HCT116 (cell line): ENCODE measurements around the gene PLK2. TPM values are rescaled to one million over a fixed set of nuclear protein-coding genes. Genes with fewer than 3 reads are reported as not detected.

Source experiments
- ATAC-seq: fragments of 200-7000 bp; cut with Tn5 transposase; 2 replicates; pipeline ENCODE4 v1.9.1; 2020; ENCODE audit warnings: mild to moderate bottlenecking, moderate library complexity
- BruUV-seq: library from RNA; stranded (reverse); fragments of 400-500 nt; replicated peaks from 2 replicates; lab custom pipeline; 2021; lab: Mats Ljungman, UMichigan
- CTCF ChIA-PET: fragments of 300-600 bp; sonication (Branson Sonifier 250); formaldehyde crosslinking; loops from one replicate; lab custom pipeline; 2021; ENCODE audit warnings: antibody characterized with exemption; lab: Charles Lee
- POLR2A ChIA-PET: fragments of 300-600, 350-600 bp; sonication (Branson Sonifier 250); formaldehyde crosslinking; loops from one replicate; lab custom pipeline; 2021; ENCODE audit warnings: antibody characterized with exemption; lab: Charles Lee
- RAD21 ChIA-PET, 2 experiments: fragments of 300-600 bp; sonication (Branson Sonifier 250); formaldehyde crosslinking; loops; one replicate each; lab custom pipeline; 2023; ENCODE audit warnings: low total read pairs in 2 of 2; ENCODE audit not compliant: uncharacterized antibody in 2 of 2, unreplicated experiment in 2 of 2, low non-redundant PET in 1 of 2; lab: Charles Lee
- DNase-seq: peaks from one replicate; pipeline ENCODE4 v3.0.0-alpha.2; 2010; ENCODE audit warnings: low read depth, low spot score
- H2AFZ ChIP-seq: fragments of 200-600 bp; shearing (Covaris generic), sonication (generic); 2 replicates; pipeline ENCODE4 v1.6.1; 2017; ENCODE audit warnings: low read depth, mixed run types, mixed read lengths, antibody characterized with exemption, low read length; ENCODE audit not compliant: poor library complexity, severe bottlenecking
- H3K27ac ChIP-seq: 2 replicates; pipeline ENCODE4 v1.5.1; 2012; ENCODE audit warnings: low read depth, low read length
- H3K27me3 ChIP-seq: fragments of 200-600 bp; sonication (generic); 2 replicates; pipeline ENCODE4 v1.6.1; 2016; ENCODE audit warnings: mixed run types, low read length, mixed read lengths; ENCODE audit not compliant: insufficient read depth
- H3K36me3 ChIP-seq, 2 experiments: fragments of 200-500 bp in 1 of 2; fragments of 200-600 bp in 1 of 2; sonication (Bioruptor generic) in 1 of 2; sonication (generic) in 1 of 2; 2 replicates each; pipeline versions ENCODE4 v1.5.1 to v1.6.1; 2014 to 2016; ENCODE audit warnings: low read length in 2 of 2, inconsistent platforms in 1 of 2, mixed read lengths in 1 of 2, mixed run types in 1 of 2; ENCODE audit not compliant: insufficient read depth in 2 of 2, control insufficient read depth in 1 of 2
- H3K4me1 ChIP-seq, 2 experiments: fragments of 200-600 bp in 1 of 2; sonication (generic) in 1 of 2; 2 replicates each; pipeline versions ENCODE4 v1.5.1 to v1.6.1; 2012 to 2017; ENCODE audit warnings: low read length in 2 of 2, inconsistent platforms in 1 of 2, mild to moderate bottlenecking in 1 of 2, mixed read lengths in 1 of 2, mixed run types in 1 of 2, moderate library complexity in 1 of 2; ENCODE audit not compliant: insufficient read depth in 2 of 2, control insufficient read depth in 1 of 2
- H3K4me2 ChIP-seq: fragments of 200-600 bp; sonication (generic); 2 replicates; pipeline ENCODE4 v1.6.1; 2017; ENCODE audit warnings: mixed run types, low read length, mixed read lengths
- H3K4me3 ChIP-seq, 2 experiments: fragments of 200-600 bp in 1 of 2; sonication (generic) in 1 of 2; replicated peaks in 1 of 2; 2 replicates each; pipeline ENCODE4 v1.5.1; 2011 to 2016; ENCODE audit warnings: low read length in 2 of 2, control low read depth in 1 of 2, low read depth in 1 of 2, mild to moderate bottlenecking in 1 of 2, mixed read lengths in 1 of 2, mixed run types in 1 of 2
- H3K79me2 ChIP-seq: fragments of 200-600 bp; sonication (generic); 2 replicates; pipeline ENCODE4 v1.6.1; 2017; ENCODE audit warnings: mild to moderate bottlenecking, mixed run types, low read length, moderate library complexity, mixed read lengths; ENCODE audit not compliant: insufficient read depth
- H3K9ac ChIP-seq: fragments of 200-600 bp; sonication (generic); 2 replicates; pipeline ENCODE4 v1.6.1; 2016; ENCODE audit warnings: low read length, mixed read lengths
- H3K9me2 ChIP-seq: fragments of 200-600 bp; sonication (generic), shearing (Covaris generic); 2 replicates; pipeline ENCODE4 v1.6.1; 2017; ENCODE audit warnings: mixed run types, mild to moderate bottlenecking, moderate library complexity; ENCODE audit not compliant: insufficient read depth
- H3K9me3 ChIP-seq, 2 experiments: fragments of 200-500 bp in 1 of 2; fragments of 200-600 bp in 1 of 2; sonication (Bioruptor generic) in 1 of 2; sonication (generic) in 1 of 2; 2 replicates each; pipeline ENCODE4 v1.6.1; 2014 to 2017; ENCODE audit warnings: low read length in 2 of 2, mixed read lengths in 2 of 2, inconsistent platforms in 1 of 2, low read depth in 1 of 2, mild to moderate bottlenecking in 1 of 2, mixed run types in 1 of 2, moderate library complexity in 1 of 2; ENCODE audit not compliant: control insufficient read depth in 1 of 2, insufficient read depth in 1 of 2
- H4K20me1 ChIP-seq: fragments of 200-600 bp; sonication (generic), shearing (Covaris generic); 2 replicates; pipeline ENCODE4 v1.6.1; 2017; ENCODE audit warnings: mixed run types, mild to moderate bottlenecking, moderate library complexity; ENCODE audit not compliant: insufficient read depth
- ATF3 ChIP-seq: IDR thresholded peaks from 2 replicates; pipeline ENCODE4 v1.6.1; 2012
- CBX3 ChIP-seq: IDR thresholded peaks from 2 replicates; pipeline ENCODE4 v1.6.1; 2012; ENCODE audit warnings: low read depth
- CEBPB ChIP-seq: IDR thresholded peaks from 2 replicates; pipeline ENCODE4 v1.6.1; 2012; ENCODE audit warnings: low read depth
- CTCF ChIP-seq, 3 experiments: fragments of 200-600 bp in 1 of 3; sonication (generic) in 1 of 3; IDR thresholded peaks in 2 of 3; conservative IDR thresholded peaks in 1 of 3; 2 replicates each; pipeline ENCODE4 v1.5.1; 2012 to 2017; ENCODE audit warnings: low read depth in 2 of 3, low read length in 2 of 3, antibody characterized with exemption in 1 of 3, borderline replicate concordance in 1 of 3, control low read depth in 1 of 3, mild to moderate bottlenecking in 1 of 3, mixed read lengths in 1 of 3, mixed run types in 1 of 3, moderate library complexity in 1 of 3; ENCODE audit not compliant: insufficient read depth in 1 of 3
- EGR1 ChIP-seq: IDR thresholded peaks from 2 replicates; pipeline ENCODE4 v1.6.1; 2012; ENCODE audit warnings: low read depth
- ELF1 ChIP-seq: IDR thresholded peaks from 2 replicates; pipeline ENCODE4 v1.6.1; 2012; ENCODE audit warnings: low read depth, borderline replicate concordance
- EZH2phosphoT487 ChIP-seq: fragments of 200-600 bp; IDR thresholded peaks from 2 replicates; pipeline ENCODE4 v1.6.1; 2018; ENCODE audit warnings: antibody characterized with exemption, borderline replicate concordance
- JUND ChIP-seq: IDR thresholded peaks from 2 replicates; pipeline ENCODE4 v1.6.1; 2012
- MAX ChIP-seq: IDR thresholded peaks from 2 replicates; pipeline ENCODE4 v1.6.1; 2012
- POLR2A ChIP-seq: IDR thresholded peaks from 2 replicates; pipeline ENCODE4 v1.7.0; 2011; ENCODE audit warnings: borderline replicate concordance; ENCODE audit not compliant: insufficient read depth, insufficient read length; ENCODE audit errors: extremely low read depth
- POLR2AphosphoS5 ChIP-seq: IDR thresholded peaks from 2 replicates; pipeline ENCODE4 v1.6.1; 2011; ENCODE audit warnings: mild to moderate bottlenecking, low read depth, low read length, moderate library complexity
- RAD21 ChIP-seq: IDR thresholded peaks from 2 replicates; pipeline ENCODE4 v1.6.1; 2012; ENCODE audit warnings: low read depth, mild to moderate bottlenecking
- REST ChIP-seq: IDR thresholded peaks from 2 replicates; pipeline ENCODE4 v1.6.1; 2012; ENCODE audit warnings: low read depth
- SIN3A ChIP-seq: IDR thresholded peaks from 2 replicates; pipeline ENCODE4 v1.6.1; 2012; ENCODE audit warnings: low read depth
- YY1 ChIP-seq: IDR thresholded peaks from 2 replicates; pipeline ENCODE4 v1.6.1; 2011; ENCODE audit warnings: low read length, low read depth, moderate library complexity, mild to moderate bottlenecking; ENCODE audit not compliant: insufficient replicate concordance; ENCODE audit errors: extremely low read depth
- ZBTB33 ChIP-seq: IDR thresholded peaks from 2 replicates; pipeline ENCODE4 v1.6.1; 2011; ENCODE audit warnings: mild to moderate bottlenecking, low read length, moderate library complexity; ENCODE audit not compliant: insufficient replicate concordance; ENCODE audit errors: extremely low read depth
- ZFX ChIP-seq: fragments of 450-650 bp; IDR thresholded peaks from 2 replicates; pipeline ENCODE4 v1.6.1; 2017
- ZNF274 ChIP-seq: fragments of 200-500 bp; sonication (Bioruptor generic); IDR thresholded peaks from 2 replicates; pipeline ENCODE4 v1.6.1; 2014; ENCODE audit warnings: mild to moderate bottlenecking, low read depth, low read length, inconsistent platforms
- intact Hi-C: fragments of 100-400 bp; cut with micrococcal nuclease; formaldehyde crosslinking; loops from 2 replicates; pipeline ENCODE4 v1.10.0; 2022
- total RNA-seq: library from RNA; stranded (reverse); gene quantifications from one replicate; pipeline ENCODE4 v1.2.1, GENCODE V29; 2021; ENCODE audit not compliant: unreplicated experiment

Gene PLK2
- total RNA-seq, 1 experiment from 2014 or later, result 54.6 TPM

- H3K9ac ChIP-seq, result no peak overlapping the region
- TF ChIP-seq ZFX (no peak), REST (no peak), CTCF (IDR thresholded peaks at IDR 0.05 in 2 of 3, conservative IDR thresholded peaks at IDR 0.05 in 1 of 3; ENCODE audit: borderline replicate concordance in 1 of 3, insufficient read depth in 1 of 3, low read depth in 2 of 3, low read length in 2 of 3) (peak; percentile 57 to 82 (median 80)), YY1 (no peak), ZNF274 (no peak), EGR1 (no peak), POLR2A (no peak), EZH2phosphoT487 (no peak), MAX (no peak), ZBTB33 (no peak), RAD21 (peak; percentile 68), POLR2AphosphoS5 (no peak), JUND (no peak), CEBPB (no peak), ELF1 (no peak), ATF3 (no peak), CBX3 (no peak), SIN3A (no peak)
- BruUV-seq, result no TSS peak
- H3K36me3 ChIP-seq, result no peaks in the 10 kb centered on the region
- no peak overlapping the region for H3K4me3 ChIP-seq
- H3K27me3 ChIP-seq, result peaks cover 13% of the 10 kb centered on the region; the same call in 1 of the 2 replicates
- H2AFZ ChIP-seq, result no peak overlapping the region
- H3K79me2 ChIP-seq, result no peaks in the 10 kb centered on the region
- DNase-seq, result peak; percentile 15
- H3K27ac ChIP-seq, result no peak overlapping the region
- no peak overlapping the region for H3K4me2 ChIP-seq
- H3K9me3 ChIP-seq, result no peaks in the 10 kb centered on the region
- intact Hi-C loops, result loop anchor here (1.0 to 10.0 kb wide), 3 partner anchors 216 to 509 kb away; no protein-coding TSS in a partner anchor
- ATAC-seq, result peak; percentile 68
- no peaks in the 10 kb centered on the region for H3K9me2 ChIP-seq
- ChIA-PET CTCF (interaction anchor here (1.2 to 9.9 kb wide), 3 partner anchors 350 to 511 kb away, joined by 3 to 83 read pairs (median 3); no protein-coding TSS in a partner anchor), POLR2A (no interaction called here), RAD21 (no interaction called here)
- H4K20me1 ChIP-seq, result no peaks in the 10 kb centered on the region
- no peaks in the 10 kb centered on the region for H3K4me1 ChIP-seq
These were observed 38.6 kb upstream of the PLK2 start for GRCh38 chr5:58498340-58498942.
